Activated CD4-positive, alpha-beta T cell treated with anti-CD3 and anti-CD28 coated beads, Interleukin-2, amount 50 U/mL, for 16 hours (primary cell): ENCODE results near the gene FOXO3.
A peak's percentile ranks its signal among the peaks of the same experiment; 100 is the strongest.
"Not testable (repeated sequence)": the region's sequence is repeated elsewhere in the genome, so short reads cannot be mapped to it uniquely, and the experiment has no call there.

ENCODE experiments used
- DNase-seq: peaks from one replicate; pipeline ENCODE4 v3.0.0-alpha.2; 2020

FOXO3 gene

GRCh38 chr6:108556250-108556649 is 4.5 kb upstream of the FOXO3 start:
- DNase-seq: no peak

- no peak for DNase-seq
These were observed 3.7 kb upstream of the FOXO3 start for GRCh38 chr6:108556866-108557493.

DNA sequence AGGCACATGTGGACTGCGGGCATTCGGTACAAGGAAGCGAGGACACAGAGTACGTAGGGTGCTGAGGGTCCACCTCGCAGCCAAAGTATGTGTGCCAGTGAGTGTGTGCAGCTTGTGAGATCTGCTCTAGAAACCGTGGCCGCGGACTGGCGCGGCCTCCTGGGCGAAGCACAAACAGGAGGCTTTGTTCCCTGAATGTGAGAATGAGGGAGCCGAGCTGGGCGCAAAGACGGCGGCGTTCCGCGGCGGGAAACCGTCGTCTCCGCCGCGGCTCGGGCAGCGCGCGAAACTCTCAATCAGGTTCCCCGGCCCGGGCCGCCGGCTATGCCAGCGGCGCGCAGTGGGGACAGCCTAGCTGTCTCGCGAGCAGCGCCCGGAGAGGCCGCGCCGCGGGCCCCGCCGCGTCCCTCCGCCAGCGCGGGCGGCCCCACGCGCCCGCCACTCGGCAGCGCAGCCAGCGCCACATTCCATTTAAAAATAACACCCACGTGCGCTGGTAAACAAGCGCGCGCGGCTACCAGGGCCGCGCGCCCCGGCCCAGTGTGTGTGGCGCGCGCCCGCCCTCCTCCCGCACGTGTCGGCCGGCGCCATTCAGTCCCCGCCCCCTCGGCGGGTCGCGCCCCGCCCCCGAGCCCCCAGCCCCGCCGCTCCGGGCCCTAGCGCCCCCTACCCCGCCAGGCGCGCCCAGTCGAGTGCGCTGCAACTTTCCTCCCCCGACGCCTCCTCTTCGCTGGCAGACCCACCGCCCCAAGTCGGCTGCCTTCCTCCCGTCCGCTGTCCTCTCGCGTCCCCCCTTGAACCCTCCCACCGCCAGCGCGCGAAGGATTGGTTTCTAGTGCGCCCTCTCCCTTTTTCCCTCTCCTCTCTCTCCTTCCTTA is 3.0 kb upstream of the FOXO3 start:
- DNase-seq: peak; percentile 55

GRCh38 chr6:108558372-108559096 is 2.2 kb upstream of the FOXO3 start:
- DNase-seq: peak; percentile 95

DNA sequence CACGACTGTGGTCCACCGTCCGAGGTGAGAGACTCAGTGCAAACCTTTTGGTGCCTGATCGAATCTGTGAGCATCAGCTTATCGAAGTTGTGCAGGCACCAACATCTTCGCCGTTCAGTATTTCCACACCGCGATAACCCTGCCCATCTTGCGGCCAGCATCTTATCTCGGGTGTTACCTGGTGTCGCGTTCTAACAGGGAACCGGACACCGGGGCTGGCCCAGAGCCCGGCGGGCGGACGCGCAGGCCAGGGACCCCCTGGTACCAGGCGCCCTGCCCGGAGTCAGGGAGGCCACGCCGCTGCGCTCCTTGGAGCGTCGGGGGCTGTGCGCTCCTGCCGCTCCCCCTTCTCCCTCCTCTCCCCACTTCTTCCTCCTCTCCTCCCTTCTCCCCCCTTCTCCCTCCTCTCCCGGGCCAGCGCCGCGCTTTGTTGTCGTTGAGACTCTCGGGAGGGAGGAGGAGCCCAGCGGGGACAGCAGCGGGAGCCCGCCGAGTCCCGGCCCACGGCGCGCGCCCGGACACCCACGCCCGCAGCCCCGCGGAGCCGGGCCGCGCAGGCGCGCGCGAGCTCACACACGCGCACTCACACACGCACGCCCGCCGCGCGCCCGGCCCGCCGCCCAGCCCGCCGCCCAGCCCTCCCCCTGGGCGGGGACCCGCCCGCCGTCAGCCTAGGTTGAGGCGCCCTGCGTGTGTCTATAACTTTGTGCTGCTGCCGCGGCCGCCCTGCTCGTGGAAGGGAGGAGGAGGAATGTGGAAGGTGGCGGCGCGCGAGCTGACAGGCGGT is 1.4 kb upstream of the FOXO3 start:
- peak; percentile 78 for DNase-seq

GRCh38 chr6:108559884-108560462 is 744 bp upstream of the FOXO3 start:
- peak; percentile 10 for DNase-seq

GRCh38 chr6:108561309-108561647 is 561 bp downstream of the FOXO3 start:
- not testable (repeated sequence) for DNase-seq

DNA sequence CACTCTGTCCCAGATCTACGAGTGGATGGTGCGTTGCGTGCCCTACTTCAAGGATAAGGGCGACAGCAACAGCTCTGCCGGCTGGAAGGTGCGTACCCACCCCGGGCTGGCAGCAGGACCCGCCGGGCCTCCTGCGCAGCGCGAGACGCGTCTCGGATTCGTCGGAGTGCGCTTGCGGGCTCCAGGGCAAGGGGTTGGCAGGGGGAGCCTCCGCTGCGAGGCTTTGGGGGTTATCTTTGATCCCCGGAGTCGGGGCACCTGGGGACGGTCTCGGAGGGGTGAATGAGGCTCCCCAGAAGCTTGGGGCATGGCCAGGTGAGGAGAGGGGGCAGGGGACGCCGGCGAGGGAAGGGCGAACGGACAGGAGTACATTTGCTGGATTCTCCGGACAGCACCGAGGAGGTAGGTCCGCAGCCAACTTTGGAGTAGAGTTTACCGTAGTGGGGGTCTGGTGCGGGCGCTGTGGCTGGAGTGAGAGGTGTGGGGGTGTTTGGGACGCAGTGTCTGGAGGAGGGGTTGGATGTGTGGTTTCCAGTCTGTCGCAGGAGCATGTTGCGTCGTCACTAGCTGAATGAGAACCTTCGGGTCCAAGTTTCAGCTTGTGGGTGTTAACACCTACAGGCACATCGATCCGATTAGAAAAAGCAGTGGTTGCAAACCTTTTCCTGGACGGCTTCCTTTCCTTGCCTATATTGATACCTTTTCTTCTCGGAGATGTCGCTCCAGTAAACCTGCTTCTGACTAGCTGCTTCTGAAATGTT is 1.2 kb downstream of the FOXO3 start:
- no peak for DNase-seq

DNA sequence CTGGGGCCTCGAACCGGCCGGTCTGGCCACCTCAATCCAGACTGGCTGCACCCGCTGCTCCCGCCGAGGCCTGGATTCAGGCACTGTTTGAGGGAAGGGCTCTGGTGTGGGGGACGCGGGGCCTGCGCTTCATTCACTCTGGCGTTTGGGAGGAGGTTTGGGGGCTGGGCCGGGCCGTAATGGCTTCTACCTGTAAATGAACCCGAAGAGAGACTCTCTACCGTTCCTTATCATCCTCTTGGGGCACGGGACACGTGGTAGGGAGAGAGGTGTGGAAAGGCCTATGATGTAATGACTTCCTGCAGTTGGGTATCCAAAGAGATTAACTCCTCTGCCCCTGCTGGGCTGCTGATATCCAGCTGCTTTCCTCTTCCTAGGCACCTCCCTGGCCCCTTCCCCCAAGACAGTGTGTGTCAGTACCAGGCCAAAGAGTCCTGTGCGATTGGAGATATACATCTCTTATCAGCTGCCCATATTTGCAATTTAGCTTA is 1.8 kb downstream of the FOXO3 start:
- no peak for DNase-seq

GRCh38 chr6:108563292-108563691 is 2.6 kb downstream of the FOXO3 start:
- no peak for DNase-seq

GRCh38 chr6:108564178-108564577 is 3.5 kb downstream of the FOXO3 start:
- DNase-seq: peak; percentile 77

- peak; percentile 55 for DNase-seq
These were observed 4.5 kb downstream of the FOXO3 start for GRCh38 chr6:108565091-108565766.

DNA sequence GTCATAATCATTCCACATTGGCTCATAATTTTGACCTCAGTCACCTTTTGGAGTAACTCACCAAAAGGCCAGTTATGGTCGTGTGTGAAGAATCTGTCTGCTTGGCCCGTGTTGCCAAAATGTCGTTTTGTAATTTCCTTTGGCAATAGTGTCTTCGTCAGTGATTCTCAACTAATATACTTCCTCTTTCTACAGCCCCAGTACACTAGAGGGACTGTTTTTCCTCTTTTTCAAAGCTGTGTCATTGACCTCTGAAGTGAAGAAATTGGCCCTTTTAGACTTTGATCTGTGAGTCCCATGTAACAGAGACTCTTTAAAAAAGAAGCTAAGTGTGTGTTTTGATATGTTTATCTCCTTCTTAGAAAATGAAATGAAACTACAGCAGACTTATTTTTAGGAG is 5.2 kb downstream of the FOXO3 start:
- DNase-seq: no peak

GRCh38 chr6:108566406-108566805 is 5.7 kb downstream of the FOXO3 start:
- DNase-seq: no peak

DNA sequence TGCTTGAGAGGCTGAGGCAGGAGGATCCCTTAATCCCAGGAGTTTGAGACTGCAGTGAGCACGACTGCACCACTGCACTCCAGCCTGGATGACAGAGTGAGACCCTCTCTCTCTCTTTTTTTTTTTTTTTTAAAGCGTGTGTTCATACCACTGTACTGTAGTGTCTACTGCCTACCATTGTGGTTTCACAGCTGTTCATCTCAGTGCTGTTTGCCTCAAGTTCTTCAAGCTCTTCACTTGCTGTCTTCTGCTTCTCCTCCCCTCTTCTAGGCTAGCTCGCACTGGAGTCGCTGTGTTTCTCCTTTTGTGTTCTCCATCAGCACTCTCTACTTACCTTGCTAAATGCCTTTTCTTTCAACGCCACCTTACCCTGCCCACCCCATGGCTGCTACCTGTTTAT is 7.4 kb downstream of the FOXO3 start:
- no peak for DNase-seq

DNA sequence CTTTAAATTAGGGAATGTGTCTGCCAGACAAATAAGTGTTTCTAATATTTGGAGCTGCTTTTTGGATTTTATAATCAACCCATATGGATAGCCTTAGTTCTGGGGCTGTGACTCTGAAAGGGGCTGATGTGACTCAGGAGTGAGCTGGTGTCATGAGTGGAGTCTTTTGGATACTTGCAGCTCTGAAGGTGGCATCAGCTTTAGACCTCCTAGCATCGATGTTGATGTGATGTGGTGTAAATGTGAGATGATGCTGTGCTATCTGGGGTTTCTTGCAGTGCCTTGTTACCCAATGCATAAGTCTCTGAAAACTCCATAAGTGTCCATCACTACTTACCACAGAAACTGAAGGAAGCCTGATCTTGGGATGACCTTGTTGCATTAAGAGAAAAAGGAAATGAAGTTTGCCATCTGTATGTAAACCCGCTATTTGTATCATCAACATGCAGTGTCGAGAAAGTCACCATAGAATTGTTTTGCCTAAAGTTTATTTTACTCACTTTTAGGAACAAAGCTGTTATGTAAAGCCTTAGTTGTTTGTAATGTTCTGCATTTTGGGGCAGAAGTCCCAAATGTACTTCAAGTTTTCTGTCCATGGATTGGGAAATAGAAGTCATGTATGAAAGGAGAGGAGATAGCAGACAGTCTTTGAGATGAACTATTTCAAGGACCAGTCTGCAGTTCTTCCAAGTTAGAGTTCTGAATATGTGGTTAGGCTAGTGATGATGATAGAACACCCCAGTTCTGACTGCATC is 8.0 kb downstream of the FOXO3 start:
- DNase-seq: no peak

GRCh38 chr6:108570517-108570916 is 9.8 kb downstream of the FOXO3 start:
- DNase-seq: no peak

- DNase-seq: no peak
These were observed 13.9 kb downstream of the FOXO3 start for GRCh38 chr6:108574457-108575141.

DNA sequence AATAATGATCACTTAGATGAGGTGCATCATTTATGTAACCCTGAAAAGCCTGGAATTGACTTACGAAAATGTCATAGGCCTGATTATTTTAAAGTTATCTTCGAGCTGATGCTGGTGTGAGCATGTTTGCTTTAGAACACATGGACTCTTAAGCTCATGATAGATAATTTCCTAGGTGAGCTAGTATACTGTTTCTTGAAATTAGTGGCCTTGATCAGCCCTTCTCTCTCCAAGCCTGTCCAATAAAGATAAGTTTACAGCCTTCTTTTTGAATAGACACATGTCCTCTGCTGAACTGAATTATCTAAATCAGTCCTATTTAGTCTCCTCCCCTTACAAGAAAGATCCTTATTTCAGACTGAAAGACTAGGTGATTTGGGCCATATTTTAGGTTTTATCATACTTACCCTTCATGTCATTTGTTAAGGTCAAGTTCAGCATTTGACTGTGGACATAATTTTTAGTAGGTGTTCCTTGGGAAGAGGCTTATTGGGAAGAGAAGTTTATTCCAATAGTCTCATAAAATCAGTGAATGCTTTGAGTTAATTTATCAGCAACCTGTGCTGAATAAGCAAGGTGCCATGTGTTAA is 15.3 kb downstream of the FOXO3 start:
- DNase-seq: no peak
